ENCODE data around the gene DFFB. TPM values are rescaled to one million over a fixed set of nuclear protein-coding genes. Genes with fewer than 3 reads are reported as not detected.

The DFFB gene
- total RNA-seq, 3 donors from 2014 or later (not counting 1 experiment from before 2014, with no cell fraction given), result 18.3 to 27.8 (median 18.5) TPM

DNA sequence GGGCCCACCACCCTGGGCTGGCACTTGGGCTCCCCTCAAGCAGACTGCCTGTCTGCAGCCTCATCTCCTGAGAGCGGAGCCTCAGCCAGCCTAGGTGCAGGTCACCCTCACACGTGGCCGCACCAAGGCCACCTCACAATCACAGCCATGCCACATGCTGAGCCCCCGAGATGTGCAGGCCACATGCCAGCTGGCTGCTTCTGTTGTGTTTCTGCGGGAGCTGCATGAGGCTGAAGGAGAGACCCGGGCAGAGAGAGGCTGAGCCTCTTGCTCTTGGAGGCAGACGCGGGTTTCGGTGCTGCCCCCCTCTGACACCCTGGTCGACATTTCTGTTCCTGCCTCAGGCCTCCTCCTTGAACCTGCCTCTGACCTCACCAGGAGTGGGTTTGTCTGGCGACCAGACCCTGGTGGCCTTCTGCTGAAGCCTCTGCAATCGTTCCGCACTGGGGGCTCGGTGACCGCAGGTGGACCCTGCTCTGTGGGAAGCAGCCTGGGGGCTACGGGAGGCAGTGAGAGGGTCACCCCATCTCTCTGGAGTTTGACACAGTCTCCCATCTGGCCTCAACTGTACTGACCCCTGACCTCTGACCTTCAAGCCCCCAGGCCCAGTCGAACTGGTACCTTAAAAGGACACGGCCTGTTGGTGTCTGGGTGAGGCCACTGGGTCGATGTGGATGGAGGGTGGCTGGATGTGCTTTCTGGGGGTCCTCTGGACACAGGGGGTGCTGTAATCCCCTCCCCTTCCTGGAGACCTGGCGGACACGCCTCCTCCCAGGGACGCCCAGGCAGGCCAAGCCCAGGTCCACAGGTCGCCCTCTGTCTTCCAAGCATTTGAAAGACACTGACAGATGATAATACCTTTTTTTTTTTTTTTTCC lies 55.8 kb downstream of the DFFB start:
- no peak overlapping the region for H3K4me3 ChIP-seq (ENCODE audit: low read length)
- TF ChIP-seq, protein P1, sequence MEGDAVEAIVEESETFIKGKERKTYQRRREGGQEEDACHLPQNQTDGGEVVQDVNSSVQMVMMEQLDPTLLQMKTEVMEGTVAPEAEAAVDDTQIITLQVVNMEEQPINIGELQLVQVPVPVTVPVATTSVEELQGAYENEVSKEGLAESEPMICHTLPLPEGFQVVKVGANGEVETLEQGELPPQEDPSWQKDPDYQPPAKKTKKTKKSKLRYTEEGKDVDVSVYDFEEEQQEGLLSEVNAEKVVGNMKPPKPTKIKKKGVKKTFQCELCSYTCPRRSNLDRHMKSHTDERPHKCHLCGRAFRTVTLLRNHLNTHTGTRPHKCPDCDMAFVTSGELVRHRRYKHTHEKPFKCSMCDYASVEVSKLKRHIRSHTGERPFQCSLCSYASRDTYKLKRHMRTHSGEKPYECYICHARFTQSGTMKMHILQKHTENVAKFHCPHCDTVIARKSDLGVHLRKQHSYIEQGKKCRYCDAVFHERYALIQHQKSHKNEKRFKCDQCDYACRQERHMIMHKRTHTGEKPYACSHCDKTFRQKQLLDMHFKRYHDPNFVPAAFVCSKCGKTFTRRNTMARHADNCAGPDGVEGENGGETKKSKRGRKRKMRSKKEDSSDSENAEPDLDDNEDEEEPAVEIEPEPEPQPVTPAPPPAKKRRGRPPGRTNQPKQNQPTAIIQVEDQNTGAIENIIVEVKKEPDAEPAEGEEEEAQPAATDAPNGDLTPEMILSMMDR (IDR thresholded peaks at IDR 0.05), result no peak
- peaks cover 3% of the 10 kb centered on the region for H3K27me3 ChIP-seq (ENCODE audit: control insufficient read depth, insufficient read depth, low read length)
- intact Hi-C loops (cut with micrococcal nuclease), result no loop called here
- H3K4me1 ChIP-seq (ENCODE audit: control insufficient read depth, insufficient read depth, low read length), result peaks cover 8% of the 10 kb centered on the region
- H3K4me1 Mint-ChIP-seq, result no peaks in the 10 kb centered on the region
- H3K9me3 Mint-ChIP-seq, result no peaks in the 10 kb centered on the region
- no peaks in the 10 kb centered on the region for H3K9me3 ChIP-seq (ENCODE audit: control insufficient read depth, insufficient read depth, low read length)
- no peak overlapping the region for H3K4me3 Mint-ChIP-seq
- 91% methylated on average over 23 of the region's 23 CpGs for WGBS (ENCODE audit: insufficient coverage)
- DNase-seq (no peak), ATAC-seq (no peak)
- no peaks in the 10 kb centered on the region for H3K36me3 Mint-ChIP-seq
- H3K27ac ChIP-seq (ENCODE audit: low read length), result no peak overlapping the region
- no peaks in the 10 kb centered on the region for H3K36me3 ChIP-seq (ENCODE audit: control insufficient read depth, insufficient read depth, low read length)
- H3K27ac Mint-ChIP-seq, result no peak overlapping the region
- H3K27me3 Mint-ChIP-seq (ENCODE audit: low read depth in 2 of 2), result peaks cover 0 to 8% of the 10 kb centered on the region in 2 donors

GRCh38 chr1:3914331-3914851 lies 57.1 kb downstream of the DFFB start:
- DNase-seq (no peak), ATAC-seq (no peak)
- Histone ChIP-seq H3K27ac (ENCODE audit: low read length) (no peak overlapping the region), H3K36me3 (ENCODE audit: control insufficient read depth, insufficient read depth, low read length) (no peaks in the 10 kb centered on the region), H3K4me3 (ENCODE audit: low read length) (no peak overlapping the region), H3K4me1 (ENCODE audit: control insufficient read depth, insufficient read depth, low read length) (peaks cover 8% of the 10 kb centered on the region), H3K27me3 (ENCODE audit: control insufficient read depth, insufficient read depth, low read length) (peaks cover 3% of the 10 kb centered on the region), H3K9me3 (ENCODE audit: control insufficient read depth, insufficient read depth, low read length) (no peaks in the 10 kb centered on the region)
- no peak overlapping the region for H3K4me3 Mint-ChIP-seq
- H3K27ac Mint-ChIP-seq, result no peak overlapping the region
- intact Hi-C loops (cut with micrococcal nuclease), result no loop called here
- H3K27me3 Mint-ChIP-seq (ENCODE audit: low read depth in 2 of 2), result peaks cover 0 to 7% of the 10 kb centered on the region in 2 donors
- no peaks in the 10 kb centered on the region for H3K4me1 Mint-ChIP-seq
- no peaks in the 10 kb centered on the region for H3K36me3 Mint-ChIP-seq
- 92% methylated on average over 21 of the region's 21 CpGs for WGBS (ENCODE audit: insufficient coverage)
- TF ChIP-seq, protein P1 (IDR thresholded peaks at IDR 0.05), result no peak
- no peaks in the 10 kb centered on the region for H3K9me3 Mint-ChIP-seq

- 91% methylated on average over 14 of the region's 14 CpGs for WGBS (ENCODE audit: insufficient coverage)
Observed at GRCh38 chr1:3914911-3915310, 57.6 kb downstream of the DFFB start.

More at GRCh38 chr1:3914911-3915310, 57.6 kb downstream of the DFFB start:
- no peak overlapping the region for H3K4me3 Mint-ChIP-seq
- intact Hi-C loops (cut with micrococcal nuclease), result no loop called here
- H3K9me3 Mint-ChIP-seq, result no peaks in the 10 kb centered on the region
- no peaks in the 10 kb centered on the region for H3K36me3 Mint-ChIP-seq
- H3K27ac Mint-ChIP-seq, result no peak overlapping the region
- Histone ChIP-seq H3K27ac (ENCODE audit: low read length) (no peak overlapping the region), H3K4me1 (ENCODE audit: control insufficient read depth, insufficient read depth, low read length) (peaks cover 8% of the 10 kb centered on the region), H3K9me3 (ENCODE audit: control insufficient read depth, insufficient read depth, low read length) (no peaks in the 10 kb centered on the region), H3K27me3 (ENCODE audit: control insufficient read depth, insufficient read depth, low read length) (peaks cover 3% of the 10 kb centered on the region), H3K36me3 (ENCODE audit: control insufficient read depth, insufficient read depth, low read length) (no peaks in the 10 kb centered on the region), H3K4me3 (ENCODE audit: low read length) (no peak overlapping the region)
- no peak for DNase-seq
- TF ChIP-seq, protein P1 (IDR thresholded peaks at IDR 0.05), result no peak
- H3K27me3 Mint-ChIP-seq (ENCODE audit: low read depth in 2 of 2), result peaks cover 0 to 5% of the 10 kb centered on the region in 2 donors
- ATAC-seq, result no peak
- H3K4me1 Mint-ChIP-seq, result no peaks in the 10 kb centered on the region

All from natural killer cell (primary cell).